Upper lobe of left lung (tissue), 6 donors: Measurements from ENCODE around the gene MFAP3L. TPM values are rescaled to one million over a fixed set of nuclear protein-coding genes. Genes with fewer than 3 reads are reported as not detected.

Source experiments
- ATAC-seq, 2 donors: fragments of 200-7000 bp; cut with Tn5 transposase; one replicate each; pipeline ENCODE4 v1.9.1; 2022; ENCODE audit warnings: mild to moderate bottlenecking in 2 of 2, moderate library complexity in 2 of 2; ENCODE audit not compliant: low FRiP score in 2 of 2
- DNase-seq, 2 donors: peaks; one replicate each; pipeline ENCODE4 v3.0.0-alpha.2; 2019 to 2020
- H3K27ac ChIP-seq, 4 donors: fragments of 200-600 bp; sonication (generic); one replicate each; pipeline ENCODE4 v1.5.1; 2016 to 2019
- H3K27me3 ChIP-seq, 4 donors: fragments of 200-600 bp; sonication (generic); one replicate each; pipeline ENCODE4 v1.5.1; 2017 to 2019
- H3K36me3 ChIP-seq, 4 donors: fragments of 200-600 bp; sonication (generic); one replicate each; pipeline ENCODE4 v1.5.1; 2016 to 2019
- H3K4me1 ChIP-seq, 4 donors: fragments of 200-600 bp; sonication (generic); one replicate each; pipeline ENCODE4 v1.5.1; 2018 to 2019
- H3K4me3 ChIP-seq, 4 donors: fragments of 200-600 bp; sonication (generic); one replicate each; pipeline ENCODE4 v1.5.1; 2017 to 2019; ENCODE audit warnings: mild to moderate bottlenecking in 2 of 4, moderate library complexity in 1 of 4
- H3K9me3 ChIP-seq, 4 donors: fragments of 200-600 bp; sonication (generic); one replicate each; pipeline ENCODE4 v1.5.1; 2018 to 2019
- CTCF ChIP-seq, 6 experiments: fragments of 450-650 bp in 4 of 6; fragments of 200-600 bp in 2 of 6; sonication (generic) in 2 of 6; IDR thresholded peaks; one replicate each; pipeline ENCODE4 v1.5.1; 2016 to 2019; ENCODE audit warnings: antibody characterized with exemption in 6 of 6
- EP300 ChIP-seq, 4 donors: sonication (generic); formaldehyde crosslinking; IDR thresholded peaks; one replicate each; pipeline ENCODE4 v1.5.1; 2017; ENCODE audit warnings: antibody characterized with exemption in 4 of 4, control low read depth in 2 of 4
- POLR2A ChIP-seq, 4 donors: fragments of 450-650 bp; IDR thresholded peaks; one replicate each; pipeline ENCODE4 v1.5.1; 2016 to 2017; ENCODE audit warnings: antibody characterized with exemption in 4 of 4, mild to moderate bottlenecking in 2 of 4
- POLR2AphosphoS5 ChIP-seq, 2 donors: sonication (generic); formaldehyde crosslinking; IDR thresholded peaks; one replicate each; pipeline ENCODE4 v1.5.1; 2017; ENCODE audit warnings: antibody characterized with exemption in 2 of 2
- WGBS, 2 donors: methylation state at CpG; one replicate each; pipeline ENCODE4 v1.1.5; 2017 to 2018; 5-methylcytosine and 5-hydroxymethylcytosine counted together
- total RNA-seq, 6 donors: library from RNA; depleted of rRNA in 4 of 6; stranded (reverse); fragments of >200 nt in 4 of 6; gene quantifications; one replicate each; pipeline versions ENCODE4 v1.1.0 to v1.2.1, GENCODE V29; 2016 to 2021
- donor health status: DM: no; HTN: no; CAD: no; lungs with moderate emphysema.
- donor health status: DM: no; HTN: yes; CAD: no; lungs with severe emphysema.

MFAP3L gene
- total RNA-seq, 6 donors from 2014 or later, result 2.1 to 11.7 (median 6.4) TPM

- ATAC-seq, result no peak
- Histone ChIP-seq H3K36me3 (no peaks in the 10 kb centered on the region), H3K4me1 (no peaks in the 10 kb centered on the region), H3K4me3 (no peak overlapping the region), H3K27me3 (no peaks in the 10 kb centered on the region), H3K9me3 (no peaks in the 10 kb centered on the region), H3K27ac (no peak overlapping the region)
- DNase-seq, result no peak
- TF ChIP-seq CTCF (IDR thresholded peaks at IDR 0.05), result no peak
- no peak for TF ChIP-seq EP300 (IDR thresholded peaks at IDR 0.05)
- WGBS, 2 donors, result 71 to 90% methylated on average over 2 of the region's 2 CpGs
These were observed 26.3 kb downstream of the MFAP3L start for GRCh38 chr4:169999923-170000322.

- H3K4me3 ChIP-seq, result no peak overlapping the region
- no peaks in the 10 kb centered on the region for H3K36me3 ChIP-seq
- H3K9me3 ChIP-seq, result no peaks in the 10 kb centered on the region
- TF ChIP-seq EP300 (IDR thresholded peaks at IDR 0.05) (no peak), CTCF (IDR thresholded peaks at IDR 0.05) (no peak), POLR2AphosphoS5 (IDR thresholded peaks at IDR 0.05) (no peak), POLR2A (IDR thresholded peaks at IDR 0.05) (no peak)
- no peak for ATAC-seq
- H3K4me1 ChIP-seq, result no peaks in the 10 kb centered on the region
- WGBS, 2 donors, result 76 to 95% methylated on average over 1 of the region's 1 CpG
- no peak overlapping the region for H3K27ac ChIP-seq
- no peaks in the 10 kb centered on the region for H3K27me3 ChIP-seq
- no peak for DNase-seq
These were observed 27.2 kb downstream of the MFAP3L start for GRCh38 chr4:169998981-169999380.

- Histone ChIP-seq H3K27me3 (no peaks in the 10 kb centered on the region), H3K27ac (no peak overlapping the region), H3K4me3 (no peak overlapping the region), H3K4me1 (no peaks in the 10 kb centered on the region), H3K9me3 (no peaks in the 10 kb centered on the region), H3K36me3 (no peaks in the 10 kb centered on the region)
- 82 to 83% methylated on average over 10 of the region's 10 CpGs for WGBS, 2 donors
- DNase-seq (no peak), ATAC-seq (no peak)
- TF ChIP-seq POLR2AphosphoS5 (IDR thresholded peaks at IDR 0.05) (no peak), POLR2A (IDR thresholded peaks at IDR 0.05) (no peak), EP300 (IDR thresholded peaks at IDR 0.05) (no peak), CTCF (IDR thresholded peaks at IDR 0.05) (no peak)
These were observed 29.6 kb downstream of the MFAP3L start for GRCh38 chr4:169996379-169997240.

GRCh38 chr4:169993531-169993930 is 32.7 kb downstream of the MFAP3L start:
- no peak for ATAC-seq
- TF ChIP-seq EP300 (IDR thresholded peaks at IDR 0.05), result no peak
- TF ChIP-seq POLR2AphosphoS5 (IDR thresholded peaks at IDR 0.05), result no peak
- TF ChIP-seq POLR2A (IDR thresholded peaks at IDR 0.05), result no peak
- no peak for TF ChIP-seq CTCF (IDR thresholded peaks at IDR 0.05)
- Histone ChIP-seq H3K27me3 (no peaks in the 10 kb centered on the region), H3K9me3 (no peaks in the 10 kb centered on the region), H3K4me1 (no peaks in the 10 kb centered on the region), H3K27ac (no peak overlapping the region), H3K4me3 (no peak overlapping the region), H3K36me3 (no peaks in the 10 kb centered on the region)
- 81 to 83% methylated on average over 8 to 9 of the region's 9 CpGs for WGBS, 2 donors
- no peak for DNase-seq

- 77 to 84% methylated on average over 6 of the region's 6 CpGs for WGBS, 2 donors
- ATAC-seq, result no peak
These were observed 37.9 kb downstream of the MFAP3L start for GRCh38 chr4:169988252-169988651.

More at GRCh38 chr4:169988252-169988651, 37.9 kb downstream of the MFAP3L start:
- no peaks in the 10 kb centered on the region for H3K4me1 ChIP-seq
- H3K36me3 ChIP-seq, result no peaks in the 10 kb centered on the region
- no peak overlapping the region for H3K4me3 ChIP-seq
- no peak overlapping the region for H3K27ac ChIP-seq
- DNase-seq, result no peak
- H3K27me3 ChIP-seq, result no peaks in the 10 kb centered on the region
- no peaks in the 10 kb centered on the region for H3K9me3 ChIP-seq
- TF ChIP-seq POLR2A (IDR thresholded peaks at IDR 0.05), result no peak
- TF ChIP-seq EP300 (IDR thresholded peaks at IDR 0.05), result no peak
- no peak for TF ChIP-seq POLR2AphosphoS5 (IDR thresholded peaks at IDR 0.05)
- no peak for TF ChIP-seq CTCF (IDR thresholded peaks at IDR 0.05)
